Hematopoietic multipotent progenitor cell treated with erythropoietin and hydrocortisone succinate and interleukin-3 and kit ligand, for 4 days (in vitro differentiated cells): Measurements from ENCODE around the gene MYO5C.
A peak's percentile ranks its signal among the peaks of the same experiment; 100 is the strongest.

Source experiments
- DNase-seq: peaks from one replicate; pipeline ENCODE4 v3.0.0-alpha.2; 2015

Gene MYO5C

GRCh38 chr15:52295421-52296001 is at the start of gene MYO5C:
MYO5C (minus strand) TSS chr15:52295804; CDS start chr15:52295636, 168 bp downstream.
- DNase-seq: peak; percentile 70

GRCh38 chr15:52344592-52344991 is 49.0 kb upstream of the MYO5C start:
- DNase-seq: no peak

- no peak for DNase-seq
These were observed 48.2 kb upstream of the MYO5C start for GRCh38 chr15:52343831-52344230.

GRCh38 chr15:52340093-52340492 is 44.5 kb upstream of the MYO5C start:
- DNase-seq: no peak

- no peak for DNase-seq
These were observed 43.3 kb upstream of the MYO5C start for GRCh38 chr15:52338891-52339290.

GRCh38 chr15:52338058-52338457 is 42.5 kb upstream of the MYO5C start:
- DNase-seq: no peak

- DNase-seq: no peak
These were observed 41.7 kb upstream of the MYO5C start for GRCh38 chr15:52337198-52337853.

- DNase-seq: peak; percentile 27
These were observed 40.9 kb upstream of the MYO5C start for GRCh38 chr15:52336529-52336928.

- no peak for DNase-seq
These were observed 39.0 kb upstream of the MYO5C start for GRCh38 chr15:52334491-52335160.

GRCh38 chr15:52331490-52332240 is 36.1 kb upstream of the MYO5C start:
- DNase-seq: peak; percentile 77

GRCh38 chr15:52329987-52330386 is 34.4 kb upstream of the MYO5C start:
- DNase-seq: no peak

- DNase-seq: no peak
These were observed 33.5 kb upstream of the MYO5C start for GRCh38 chr15:52329150-52329549.

- no peak for DNase-seq
These were observed 33.1 kb upstream of the MYO5C start for GRCh38 chr15:52328680-52329079.

- no peak for DNase-seq
These were observed 31.2 kb upstream of the MYO5C start for GRCh38 chr15:52326756-52327155.

GRCh38 chr15:52324109-52324508 is 28.5 kb upstream of the MYO5C start:
- DNase-seq: no peak

- DNase-seq: no peak
These were observed 23.3 kb upstream of the MYO5C start for GRCh38 chr15:52318729-52319500.

GRCh38 chr15:52317688-52318087 is 22.1 kb upstream of the MYO5C start:
- no peak for DNase-seq

- no peak for DNase-seq
These were observed 21.4 kb upstream of the MYO5C start for GRCh38 chr15:52317022-52317421.

- no peak for DNase-seq
These were observed 13.5 kb upstream of the MYO5C start for GRCh38 chr15:52309154-52309548.

- no peak for DNase-seq
These were observed 13.0 kb upstream of the MYO5C start for GRCh38 chr15:52308446-52309153.

- no peak for DNase-seq
These were observed 12.2 kb upstream of the MYO5C start for GRCh38 chr15:52307847-52308246.

GRCh38 chr15:52306270-52306669 is 10.7 kb upstream of the MYO5C start:
- DNase-seq: no peak
